ENCODE measurements around the gene RAD54L2.

The RAD54L2 gene

DNA sequence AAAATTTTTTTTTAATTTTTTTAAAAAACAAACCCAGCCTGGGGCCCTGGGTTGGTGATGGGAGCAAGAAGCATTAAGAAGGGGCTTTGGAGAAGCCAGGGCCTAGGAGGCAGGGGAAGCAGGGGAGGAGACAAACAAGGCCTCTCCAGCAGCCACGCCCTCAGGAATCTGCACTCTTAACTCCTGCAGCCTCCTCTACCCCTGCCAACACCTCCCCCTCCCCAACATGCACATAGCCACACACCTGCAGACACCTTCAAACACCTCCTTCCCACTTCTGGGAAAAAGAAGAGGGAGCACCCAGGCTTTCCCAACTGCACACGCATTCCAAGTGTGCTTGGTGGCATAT lies 36.0 kb upstream of the RAD54L2 start:
- H3K4me3 ChIP-seq (ENCODE audit: low read depth, low read length): no peak overlapping the region

DNA sequence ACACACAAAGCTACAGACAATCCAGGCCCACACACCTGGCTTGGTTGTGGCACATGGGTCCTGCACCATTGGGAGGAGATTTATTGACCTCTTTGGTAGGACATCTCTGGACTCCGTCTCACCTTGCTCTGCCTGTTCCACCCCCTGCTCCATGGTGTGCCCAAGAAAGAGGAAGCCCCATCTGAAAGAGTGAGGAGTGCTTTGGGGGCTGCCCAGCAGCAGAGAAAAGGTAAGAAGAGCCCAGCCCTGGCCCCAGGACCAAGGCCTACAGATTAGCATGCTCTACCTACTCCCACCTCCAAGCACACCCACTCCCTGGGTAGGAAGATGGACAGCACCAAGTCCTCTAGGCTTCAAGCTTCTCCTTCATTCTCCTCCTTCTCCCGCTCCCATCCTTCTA lies 35.5 kb upstream of the RAD54L2 start:
- TF ChIP-seq, protein P1, sequence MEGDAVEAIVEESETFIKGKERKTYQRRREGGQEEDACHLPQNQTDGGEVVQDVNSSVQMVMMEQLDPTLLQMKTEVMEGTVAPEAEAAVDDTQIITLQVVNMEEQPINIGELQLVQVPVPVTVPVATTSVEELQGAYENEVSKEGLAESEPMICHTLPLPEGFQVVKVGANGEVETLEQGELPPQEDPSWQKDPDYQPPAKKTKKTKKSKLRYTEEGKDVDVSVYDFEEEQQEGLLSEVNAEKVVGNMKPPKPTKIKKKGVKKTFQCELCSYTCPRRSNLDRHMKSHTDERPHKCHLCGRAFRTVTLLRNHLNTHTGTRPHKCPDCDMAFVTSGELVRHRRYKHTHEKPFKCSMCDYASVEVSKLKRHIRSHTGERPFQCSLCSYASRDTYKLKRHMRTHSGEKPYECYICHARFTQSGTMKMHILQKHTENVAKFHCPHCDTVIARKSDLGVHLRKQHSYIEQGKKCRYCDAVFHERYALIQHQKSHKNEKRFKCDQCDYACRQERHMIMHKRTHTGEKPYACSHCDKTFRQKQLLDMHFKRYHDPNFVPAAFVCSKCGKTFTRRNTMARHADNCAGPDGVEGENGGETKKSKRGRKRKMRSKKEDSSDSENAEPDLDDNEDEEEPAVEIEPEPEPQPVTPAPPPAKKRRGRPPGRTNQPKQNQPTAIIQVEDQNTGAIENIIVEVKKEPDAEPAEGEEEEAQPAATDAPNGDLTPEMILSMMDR (IDR thresholded peaks at IDR 0.05): no peak
- H3K79me2 ChIP-seq: no peaks in the 10 kb centered on the region
- no peaks in the 10 kb centered on the region for H3K36me3 ChIP-seq (ENCODE audit: control insufficient read depth, insufficient read depth, low read length)
- no peak overlapping the region for H3K9ac ChIP-seq
- H2AFZ ChIP-seq: no peak overlapping the region
- no peak overlapping the region for H3K4me3 ChIP-seq (ENCODE audit: low read depth, low read length)
- no peak overlapping the region for H3K27ac ChIP-seq
- no peaks in the 10 kb centered on the region for H3K4me1 ChIP-seq
- H3K9me3 ChIP-seq (ENCODE audit: control insufficient read depth, low read length): no peaks in the 10 kb centered on the region
- no peak overlapping the region for H3K4me2 ChIP-seq (ENCODE audit: low read length)
- no peaks in the 10 kb centered on the region for H3K27me3 ChIP-seq (ENCODE audit: control insufficient read depth, insufficient read depth, low read length)

More for the DNA sequence above, 36.0 kb upstream of the RAD54L2 start:
- H3K27ac ChIP-seq: no peak overlapping the region
- no peaks in the 10 kb centered on the region for H3K27me3 ChIP-seq (ENCODE audit: control insufficient read depth, insufficient read depth, low read length)
- H3K79me2 ChIP-seq: peaks cover 2% of the 10 kb centered on the region
- no peaks in the 10 kb centered on the region for H3K36me3 ChIP-seq (ENCODE audit: control insufficient read depth, insufficient read depth, low read length)
- H3K4me2 ChIP-seq (ENCODE audit: low read length): no peak overlapping the region
- H3K9me3 ChIP-seq (ENCODE audit: control insufficient read depth, low read length): no peaks in the 10 kb centered on the region
- TF ChIP-seq, protein P1 (IDR thresholded peaks at IDR 0.05): no peak
- no peak overlapping the region for H3K9ac ChIP-seq
- no peaks in the 10 kb centered on the region for H3K4me1 ChIP-seq
- H2AFZ ChIP-seq: no peak overlapping the region

DNA sequence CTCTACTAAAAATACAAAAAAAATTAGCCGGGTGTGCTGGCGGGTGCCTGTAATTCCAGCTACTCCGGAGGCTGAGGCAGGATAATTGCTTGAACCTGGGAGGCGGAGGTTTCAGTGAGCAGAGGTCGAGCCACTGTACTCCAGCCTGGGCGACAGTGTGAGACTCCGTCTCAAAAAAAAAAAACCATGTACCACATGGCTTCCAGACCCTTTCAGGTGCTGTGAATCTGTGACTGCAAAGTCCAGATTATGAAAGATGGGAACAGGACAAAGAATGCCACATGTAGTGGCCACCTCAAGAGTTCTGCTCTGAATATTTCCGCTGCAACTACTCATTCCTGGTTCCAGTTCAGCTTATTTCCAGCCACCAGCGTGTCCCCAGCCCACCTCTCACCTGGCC lies 30.3 kb upstream of the RAD54L2 start:
- Histone ChIP-seq H2AFZ (no peak overlapping the region), H3K4me3 (ENCODE audit: low read depth, low read length) (no peak overlapping the region), H3K36me3 (ENCODE audit: control insufficient read depth, insufficient read depth, low read length) (no peaks in the 10 kb centered on the region), H3K27me3 (ENCODE audit: control insufficient read depth, insufficient read depth, low read length) (no peaks in the 10 kb centered on the region), H3K79me2 (no peaks in the 10 kb centered on the region), H3K9ac (no peak overlapping the region), H3K4me1 (no peaks in the 10 kb centered on the region), H3K4me2 (ENCODE audit: low read length) (no peak overlapping the region), H3K9me3 (ENCODE audit: control insufficient read depth, low read length) (no peaks in the 10 kb centered on the region), H3K27ac (no peak overlapping the region)
- TF ChIP-seq, protein P1 (IDR thresholded peaks at IDR 0.05): no peak

DNA sequence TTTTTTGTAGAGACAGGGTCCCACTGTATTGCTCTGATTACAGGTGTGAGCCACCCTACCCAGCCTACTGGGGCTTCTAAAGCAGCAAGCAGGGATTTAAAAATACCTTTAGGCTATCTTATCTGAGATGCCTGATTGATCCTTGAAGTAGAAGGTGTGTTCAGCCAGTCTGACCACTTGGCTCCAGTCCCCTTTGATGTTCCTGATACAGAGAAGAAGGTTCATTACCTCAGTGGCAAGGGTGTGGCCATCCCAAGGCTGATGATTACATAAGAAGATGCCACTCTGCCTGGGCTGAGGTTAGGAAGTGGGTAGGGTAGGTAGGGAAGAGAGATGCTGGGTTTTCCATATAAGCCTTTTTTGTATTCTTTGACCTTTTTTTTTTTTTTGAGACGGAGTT lies 27.5 kb upstream of the RAD54L2 start:
- H3K27me3 ChIP-seq (ENCODE audit: control insufficient read depth, insufficient read depth, low read length): no peaks in the 10 kb centered on the region
- no peak overlapping the region for H3K27ac ChIP-seq
- H3K4me1 ChIP-seq: no peaks in the 10 kb centered on the region
- H3K79me2 ChIP-seq: no peaks in the 10 kb centered on the region
- H3K9ac ChIP-seq: no peak overlapping the region
- H3K9me3 ChIP-seq (ENCODE audit: control insufficient read depth, low read length): no peaks in the 10 kb centered on the region
- no peak overlapping the region for H3K4me2 ChIP-seq (ENCODE audit: low read length)
- TF ChIP-seq, protein P1 (IDR thresholded peaks at IDR 0.05): no peak
- no peaks in the 10 kb centered on the region for H3K36me3 ChIP-seq (ENCODE audit: control insufficient read depth, insufficient read depth, low read length)
- no peak overlapping the region for H2AFZ ChIP-seq
- no peak overlapping the region for H3K4me3 ChIP-seq (ENCODE audit: low read depth, low read length)

- no peak overlapping the region for H3K27ac ChIP-seq
- no peaks in the 10 kb centered on the region for H3K4me1 ChIP-seq
- no peak overlapping the region for H3K4me2 ChIP-seq (ENCODE audit: low read length)
- no peaks in the 10 kb centered on the region for H3K27me3 ChIP-seq (ENCODE audit: control insufficient read depth, insufficient read depth, low read length)
- H3K79me2 ChIP-seq: no peaks in the 10 kb centered on the region
- no peak overlapping the region for H2AFZ ChIP-seq
- no peak overlapping the region for H3K4me3 ChIP-seq (ENCODE audit: low read depth, low read length)
- H3K9ac ChIP-seq: no peak overlapping the region
- H3K36me3 ChIP-seq (ENCODE audit: control insufficient read depth, insufficient read depth, low read length): no peaks in the 10 kb centered on the region
- TF ChIP-seq, protein P1 (IDR thresholded peaks at IDR 0.05): no peak
- H3K9me3 ChIP-seq (ENCODE audit: control insufficient read depth, low read length): no peaks in the 10 kb centered on the region
Measured at GRCh38 chr3:51514210-51514609, 24.3 kb upstream of the RAD54L2 start.
